MM.1S (cell line): ENCODE measurements around the gene SGCD.

Experiments
- DNase-seq: peaks from one replicate; pipeline ENCODE4 v3.0.0-alpha.2; 2015
- H2AFZ ChIP-seq: fragments of 300-600 bp; sonication (generic); 2 replicates; pipeline ENCODE4 v1.6.0; 2016; ENCODE audit warnings: antibody characterized with exemption, low read length
- H3F3A ChIP-seq: fragments of 300-600 bp; sonication (generic); 2 replicates; pipeline ENCODE4 v1.6.1; 2016; ENCODE audit warnings: mild to moderate bottlenecking, antibody characterized with exemption, low read length, moderate library complexity, mixed read lengths; ENCODE audit not compliant: insufficient read depth
- H3K27ac ChIP-seq: fragments of 300-600 bp; sonication (generic); 2 replicates; pipeline ENCODE4 v1.5.1; 2016; ENCODE audit warnings: mild to moderate bottlenecking, low read length
- H3K27me3 ChIP-seq: fragments of 300-600 bp; sonication (generic); replicated peaks from 2 replicates; pipeline ENCODE4 v1.6.0; 2016; ENCODE audit warnings: low read length; ENCODE audit not compliant: insufficient read depth
- H3K36me3 ChIP-seq: fragments of 300-600 bp; sonication (generic); replicated peaks from 2 replicates; pipeline ENCODE4 v1.6.1; 2016; ENCODE audit warnings: mild to moderate bottlenecking, low read length, mixed read lengths; ENCODE audit not compliant: insufficient read depth
- H3K4me1 ChIP-seq: fragments of 300-600 bp; sonication (generic); 2 replicates; pipeline ENCODE4 v1.6.1; 2016; ENCODE audit warnings: low read length, mixed read lengths
- H3K4me2 ChIP-seq: fragments of 300-600 bp; sonication (generic); 2 replicates; pipeline ENCODE4 v1.6.0; 2016; ENCODE audit warnings: low read depth, low read length
- H3K4me3 ChIP-seq: fragments of 300-600 bp; sonication (generic); 2 replicates; pipeline ENCODE4 v1.5.1; 2016; ENCODE audit warnings: low read length, mixed read lengths
- H3K79me2 ChIP-seq: fragments of 300-600 bp; sonication (generic); 2 replicates; pipeline ENCODE4 v1.6.1; 2016; ENCODE audit warnings: mixed run types, low read length, mixed read lengths
- H3K9ac ChIP-seq: fragments of 300-600 bp; sonication (generic); 2 replicates; pipeline ENCODE4 v1.6.1; 2016; ENCODE audit warnings: low read length, mixed read lengths
- H3K9me2 ChIP-seq: fragments of 300-600 bp; sonication (generic); replicated peaks from 2 replicates; pipeline ENCODE4 v1.6.1; 2016; ENCODE audit warnings: mild to moderate bottlenecking, low read length, mixed read lengths; ENCODE audit not compliant: insufficient read depth
- H3K9me3 ChIP-seq: fragments of 300-600 bp; sonication (generic); replicated peaks from 2 replicates; pipeline ENCODE4 v1.6.1; 2016; ENCODE audit warnings: mild to moderate bottlenecking, low read length, mixed read lengths; ENCODE audit not compliant: insufficient read depth
- H4K20me1 ChIP-seq: fragments of 300-600 bp; sonication (generic); 2 replicates; pipeline ENCODE4 v1.6.1; 2016; ENCODE audit warnings: mild to moderate bottlenecking, low read length, moderate library complexity, mixed read lengths; ENCODE audit not compliant: insufficient read depth
- EZH2 ChIP-seq: fragments of 300-600 bp; sonication (generic); optimal IDR thresholded peaks from 2 replicates; pipeline ENCODE3; 2017; ENCODE audit warnings: low read depth, mild to moderate bottlenecking, antibody characterized with exemption, low read length, mixed read lengths
- EZH2phosphoT487 ChIP-seq: fragments of 300-600 bp; sonication (generic); IDR thresholded peaks from 2 replicates; pipeline ENCODE4 v1.6.1; 2018; ENCODE audit warnings: antibody characterized with exemption, low read length
- TF ChIP-seq, protein P1 (sequence below): fragments of 300-600 bp; sonication (generic); IDR thresholded peaks from 2 replicates; pipeline ENCODE4 v1.5.1; 2016; ENCODE audit warnings: antibody characterized with exemption, low read length, mixed read lengths

SGCD gene

GRCh38 chr5:156527611-156528010 is 200.6 kb downstream of the SGCD start:
- Histone ChIP-seq H3K4me1 (peaks cover under 1% of the 10 kb centered on the region), H3K27me3 (no peaks in the 10 kb centered on the region), H3K4me2 (no peak overlapping the region), H2AFZ (no peak overlapping the region), H3K79me2 (no peaks in the 10 kb centered on the region), H3K36me3 (no peaks in the 10 kb centered on the region), H3K9me3 (no peaks in the 10 kb centered on the region), H3F3A (no peaks in the 10 kb centered on the region), H4K20me1 (no peaks in the 10 kb centered on the region), H3K9ac (no peak overlapping the region), H3K4me3 (no peak overlapping the region), H3K9me2 (no peaks in the 10 kb centered on the region), H3K27ac (no peak overlapping the region)
- no peak for DNase-seq
- TF ChIP-seq EZH2 (no peak), EZH2phosphoT487 (no peak)
- TF ChIP-seq, protein P1, sequence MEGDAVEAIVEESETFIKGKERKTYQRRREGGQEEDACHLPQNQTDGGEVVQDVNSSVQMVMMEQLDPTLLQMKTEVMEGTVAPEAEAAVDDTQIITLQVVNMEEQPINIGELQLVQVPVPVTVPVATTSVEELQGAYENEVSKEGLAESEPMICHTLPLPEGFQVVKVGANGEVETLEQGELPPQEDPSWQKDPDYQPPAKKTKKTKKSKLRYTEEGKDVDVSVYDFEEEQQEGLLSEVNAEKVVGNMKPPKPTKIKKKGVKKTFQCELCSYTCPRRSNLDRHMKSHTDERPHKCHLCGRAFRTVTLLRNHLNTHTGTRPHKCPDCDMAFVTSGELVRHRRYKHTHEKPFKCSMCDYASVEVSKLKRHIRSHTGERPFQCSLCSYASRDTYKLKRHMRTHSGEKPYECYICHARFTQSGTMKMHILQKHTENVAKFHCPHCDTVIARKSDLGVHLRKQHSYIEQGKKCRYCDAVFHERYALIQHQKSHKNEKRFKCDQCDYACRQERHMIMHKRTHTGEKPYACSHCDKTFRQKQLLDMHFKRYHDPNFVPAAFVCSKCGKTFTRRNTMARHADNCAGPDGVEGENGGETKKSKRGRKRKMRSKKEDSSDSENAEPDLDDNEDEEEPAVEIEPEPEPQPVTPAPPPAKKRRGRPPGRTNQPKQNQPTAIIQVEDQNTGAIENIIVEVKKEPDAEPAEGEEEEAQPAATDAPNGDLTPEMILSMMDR: no peak

DNA sequence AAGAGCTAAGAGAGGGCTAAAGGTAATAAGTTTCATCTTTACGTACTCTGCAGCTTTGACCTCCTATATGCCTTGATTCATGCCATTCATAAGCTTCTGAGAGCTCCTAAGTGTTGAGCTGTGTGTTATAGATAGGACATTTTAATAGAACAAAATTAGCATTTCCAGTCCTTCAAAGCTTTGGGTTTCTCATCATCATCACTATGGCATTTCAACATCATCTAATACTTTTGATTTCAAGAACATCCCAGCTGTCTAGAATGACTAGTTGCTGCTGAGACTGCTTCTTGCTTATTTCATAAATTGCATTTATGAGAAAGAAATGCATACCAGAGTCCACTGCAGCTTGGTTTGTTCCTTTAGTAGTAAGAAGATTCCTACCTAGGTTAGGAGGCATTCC is 201.7 kb downstream of the SGCD start:
- Histone ChIP-seq H4K20me1 (no peaks in the 10 kb centered on the region), H3K4me2 (no peak overlapping the region)
- TF ChIP-seq EZH2 (no peak), EZH2phosphoT487 (no peak)
- TF ChIP-seq, protein P1: no peak

GRCh38 chr5:156529892-156530291 is 202.9 kb downstream of the SGCD start:
- H3K9ac ChIP-seq: no peak overlapping the region
- no peaks in the 10 kb centered on the region for H4K20me1 ChIP-seq
- H3K36me3 ChIP-seq: no peaks in the 10 kb centered on the region
- peaks cover 2% of the 10 kb centered on the region; the same call in 1 of the 2 replicates for H3F3A ChIP-seq
- no peaks in the 10 kb centered on the region for H3K79me2 ChIP-seq
- TF ChIP-seq EZH2 (no peak), EZH2phosphoT487 (no peak)
- TF ChIP-seq, protein P1: no peak
- no peak overlapping the region for H3K4me2 ChIP-seq
- no peak overlapping the region for H2AFZ ChIP-seq
- no peaks in the 10 kb centered on the region for H3K27me3 ChIP-seq
- H3K4me3 ChIP-seq: no peak overlapping the region
- no peaks in the 10 kb centered on the region for H3K9me2 ChIP-seq
- peaks cover 10% of the 10 kb centered on the region for H3K4me1 ChIP-seq
- no peak for DNase-seq
- H3K9me3 ChIP-seq: no peaks in the 10 kb centered on the region
- no peak overlapping the region for H3K27ac ChIP-seq

More for the DNA sequence above, 201.7 kb downstream of the SGCD start:
- H3F3A ChIP-seq: peaks cover 2% of the 10 kb centered on the region; the same call in 1 of the 2 replicates
- no peak overlapping the region for H3K27ac ChIP-seq
- H3K9ac ChIP-seq: no peak overlapping the region
- no peak for DNase-seq
- no peak overlapping the region for H2AFZ ChIP-seq
- H3K4me3 ChIP-seq: no peak overlapping the region
- peaks cover 10% of the 10 kb centered on the region for H3K4me1 ChIP-seq
- H3K79me2 ChIP-seq: no peaks in the 10 kb centered on the region
- H3K9me2 ChIP-seq: no peaks in the 10 kb centered on the region
- no peaks in the 10 kb centered on the region for H3K36me3 ChIP-seq
- H3K9me3 ChIP-seq: no peaks in the 10 kb centered on the region
- no peaks in the 10 kb centered on the region for H3K27me3 ChIP-seq
